ENCODE data around the gene MAS1L.

Gene MAS1L

DNA sequence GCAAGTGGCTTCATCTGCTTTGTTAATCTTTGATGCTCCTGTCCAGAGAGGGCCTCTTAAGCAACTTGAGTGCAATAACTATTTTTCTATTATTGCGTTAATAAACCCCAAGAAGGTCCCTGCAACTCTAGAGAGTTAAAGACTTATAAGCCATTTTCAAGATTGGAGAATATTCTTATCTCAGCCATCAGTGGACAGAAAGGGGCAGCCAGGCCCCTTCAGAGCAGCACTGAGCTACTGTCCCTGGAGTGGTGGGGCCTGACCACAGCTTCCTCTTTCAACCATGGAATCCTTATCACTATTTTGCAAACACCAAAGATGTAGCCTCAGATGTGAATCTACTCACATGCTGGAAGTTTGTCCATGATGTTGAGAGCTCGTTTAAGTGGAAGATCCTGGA is 2.8 kb upstream of the MAS1L start:
- no peak for DNase-seq (ENCODE audit: low spot score)
- TF ChIP-seq, protein P1, sequence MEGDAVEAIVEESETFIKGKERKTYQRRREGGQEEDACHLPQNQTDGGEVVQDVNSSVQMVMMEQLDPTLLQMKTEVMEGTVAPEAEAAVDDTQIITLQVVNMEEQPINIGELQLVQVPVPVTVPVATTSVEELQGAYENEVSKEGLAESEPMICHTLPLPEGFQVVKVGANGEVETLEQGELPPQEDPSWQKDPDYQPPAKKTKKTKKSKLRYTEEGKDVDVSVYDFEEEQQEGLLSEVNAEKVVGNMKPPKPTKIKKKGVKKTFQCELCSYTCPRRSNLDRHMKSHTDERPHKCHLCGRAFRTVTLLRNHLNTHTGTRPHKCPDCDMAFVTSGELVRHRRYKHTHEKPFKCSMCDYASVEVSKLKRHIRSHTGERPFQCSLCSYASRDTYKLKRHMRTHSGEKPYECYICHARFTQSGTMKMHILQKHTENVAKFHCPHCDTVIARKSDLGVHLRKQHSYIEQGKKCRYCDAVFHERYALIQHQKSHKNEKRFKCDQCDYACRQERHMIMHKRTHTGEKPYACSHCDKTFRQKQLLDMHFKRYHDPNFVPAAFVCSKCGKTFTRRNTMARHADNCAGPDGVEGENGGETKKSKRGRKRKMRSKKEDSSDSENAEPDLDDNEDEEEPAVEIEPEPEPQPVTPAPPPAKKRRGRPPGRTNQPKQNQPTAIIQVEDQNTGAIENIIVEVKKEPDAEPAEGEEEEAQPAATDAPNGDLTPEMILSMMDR (IDR thresholded peaks at IDR 0.05; ENCODE audit: borderline replicate concordance, control extremely low read depth, extremely low read depth, insufficient read depth, missing control alignments): no peak
- in situ Hi-C loops (cut with MboI; ENCODE audit: low sequenced_read_pairs, unreplicated experiment): no loop called here

DNA sequence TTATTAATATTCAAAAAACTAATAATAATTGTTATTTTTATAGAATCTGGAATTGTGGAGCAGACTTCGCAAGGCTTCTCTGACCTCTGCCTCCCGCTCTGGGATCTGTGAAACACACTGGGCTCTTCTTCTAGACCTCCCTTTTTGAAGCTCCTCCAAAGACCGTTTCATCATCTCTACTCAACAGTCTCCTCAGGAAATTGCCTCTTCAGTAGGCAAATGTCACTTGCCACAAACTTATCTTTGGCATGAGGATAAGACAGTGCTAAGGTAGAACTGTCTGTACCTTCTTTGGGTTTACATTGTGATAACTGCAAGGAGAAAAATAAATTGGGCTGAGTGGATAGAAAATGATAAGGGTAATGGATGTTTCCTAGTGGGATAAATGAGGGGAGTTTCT is 2.3 kb upstream of the MAS1L start:
- no peak for DNase-seq (ENCODE audit: low spot score)
- TF ChIP-seq, protein P1 (IDR thresholded peaks at IDR 0.05; ENCODE audit: borderline replicate concordance, control extremely low read depth, extremely low read depth, insufficient read depth, missing control alignments): no peak
- in situ Hi-C loops (cut with MboI; ENCODE audit: low sequenced_read_pairs, unreplicated experiment): no loop called here

DNA sequence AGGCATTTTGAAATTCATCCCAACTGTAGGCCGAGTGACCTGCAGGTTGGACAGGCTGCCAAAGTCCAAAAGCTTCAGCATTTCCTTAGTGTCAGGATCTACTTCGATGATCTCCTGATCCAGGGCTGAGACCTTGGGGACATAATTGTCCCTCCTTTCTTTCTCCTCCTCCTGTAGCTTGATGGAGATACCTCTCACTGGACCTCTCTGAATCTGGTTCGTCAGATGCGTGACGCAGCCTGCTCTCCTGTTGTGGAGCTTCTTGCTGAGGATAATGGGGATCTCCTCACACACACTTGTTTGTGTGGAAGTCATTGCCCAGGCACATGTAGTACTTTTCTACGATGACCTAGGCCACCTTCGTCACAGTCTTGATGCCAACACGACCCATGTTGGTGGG is 1.5 kb upstream of the MAS1L start:
- no peak for DNase-seq (ENCODE audit: low spot score)
- TF ChIP-seq, protein P1 (IDR thresholded peaks at IDR 0.05; ENCODE audit: borderline replicate concordance, control extremely low read depth, extremely low read depth, insufficient read depth, missing control alignments): no peak
- in situ Hi-C loops (cut with MboI; ENCODE audit: low sequenced_read_pairs, unreplicated experiment): no loop called here

DNA sequence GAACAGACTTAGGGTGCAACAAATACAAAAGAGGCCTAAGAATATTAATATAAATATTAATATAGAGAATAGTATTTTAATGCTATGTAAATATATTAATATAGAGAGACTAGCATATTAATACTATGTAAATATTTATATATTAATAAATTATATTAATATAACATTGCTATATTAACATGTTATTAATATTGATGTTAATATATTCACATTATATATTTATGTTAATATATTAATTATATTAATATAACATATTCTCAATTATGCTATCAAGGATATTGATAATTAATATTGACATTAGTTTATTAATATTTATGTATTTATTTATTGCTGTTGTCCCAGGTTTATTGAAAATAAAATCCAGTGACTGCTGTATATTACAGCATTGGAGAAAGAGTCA is 1.1 kb upstream of the MAS1L start:
- TF ChIP-seq, protein P1 (IDR thresholded peaks at IDR 0.05; ENCODE audit: borderline replicate concordance, control extremely low read depth, extremely low read depth, insufficient read depth, missing control alignments): no peak
- in situ Hi-C loops (cut with MboI; ENCODE audit: low sequenced_read_pairs, unreplicated experiment): no loop called here

DNA sequence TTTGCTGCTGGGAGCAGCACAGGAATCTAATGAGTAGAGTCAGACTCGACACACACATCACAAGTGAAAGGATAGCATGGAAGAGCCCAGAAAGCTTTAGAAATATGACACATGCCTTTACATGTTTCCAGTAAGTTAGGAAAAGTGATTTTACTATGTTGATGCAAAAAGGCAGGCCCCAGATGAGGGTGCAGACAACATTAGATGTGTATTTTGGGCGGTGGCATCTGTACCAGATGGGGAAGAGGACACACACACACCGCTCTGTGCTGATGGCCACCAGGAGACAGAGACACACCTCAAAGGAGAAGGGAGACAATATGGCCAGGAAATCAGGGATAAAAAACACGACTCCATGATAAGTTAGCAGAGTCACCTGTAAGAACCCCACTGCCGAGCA is 625 bp downstream of the MAS1L start:
- DNase-seq (ENCODE audit: low spot score): no peak
- in situ Hi-C loops (cut with MboI; ENCODE audit: low sequenced_read_pairs, unreplicated experiment): no loop called here

More for the DNA sequence above, 1.1 kb upstream of the MAS1L start:
- no peak for DNase-seq (ENCODE audit: low spot score)

GRCh38 chr6:29486577-29486976 is 1.2 kb downstream of the MAS1L start:
- no peak for DNase-seq (ENCODE audit: low spot score)
- in situ Hi-C loops (cut with MboI; ENCODE audit: low sequenced_read_pairs, unreplicated experiment): no loop called here
- TF ChIP-seq, protein P1 (IDR thresholded peaks at IDR 0.05; ENCODE audit: borderline replicate concordance, control extremely low read depth, extremely low read depth, insufficient read depth, missing control alignments): no peak

More for the DNA sequence above, 625 bp downstream of the MAS1L start:
- TF ChIP-seq, protein P1 (IDR thresholded peaks at IDR 0.05; ENCODE audit: borderline replicate concordance, control extremely low read depth, extremely low read depth, insufficient read depth, missing control alignments): no peak

- in situ Hi-C loops (cut with MboI; ENCODE audit: low sequenced_read_pairs, unreplicated experiment): no loop called here
- no peak for DNase-seq (ENCODE audit: low spot score)
- TF ChIP-seq, protein P1 (IDR thresholded peaks at IDR 0.05; ENCODE audit: borderline replicate concordance, control extremely low read depth, extremely low read depth, insufficient read depth, missing control alignments): no peak
Measured at GRCh38 chr6:29483735-29484134, 4.0 kb downstream of the MAS1L start.

Measured in GM13976 (cell line).